Liver (tissue), 9 donors: ENCODE data around the gene ZKSCAN5. TPM values are rescaled to one million over a fixed set of nuclear protein-coding genes. Genes with fewer than 3 reads are reported as not detected.

Experiments used
- DNase-seq: peaks from one replicate; pipeline ENCODE4 v3.0.0-alpha.2; 2017; ENCODE audit warnings: low spot score
- H3K27ac ChIP-seq, 2 donors: one replicate each; pipeline ENCODE4 v1.7.0; 2013; ENCODE audit warnings: inconsistent platforms in 2 of 2, low read length in 2 of 2, control low read depth in 1 of 2, low read depth in 1 of 2, mild to moderate bottlenecking in 1 of 2
- H3K27me3 ChIP-seq, 4 donors: one replicate each; pipeline versions ENCODE4 v1.6.1 to v1.7.0; 2013; ENCODE audit warnings: low read length in 3 of 4, inconsistent platforms in 1 of 4, mild to moderate bottlenecking in 1 of 4, moderate library complexity in 1 of 4; ENCODE audit not compliant: control insufficient read depth in 4 of 4, insufficient read depth in 4 of 4
- H3K36me3 ChIP-seq, 4 donors: one replicate each; pipeline versions ENCODE4 v1.6.1 to v1.7.0; 2013; ENCODE audit warnings: low read length in 3 of 4, mild to moderate bottlenecking in 3 of 4, low read depth in 1 of 4, moderate library complexity in 1 of 4; ENCODE audit not compliant: control insufficient read depth in 4 of 4, insufficient read depth in 3 of 4
- H3K4me1 ChIP-seq, 4 donors: one replicate each; pipeline versions ENCODE4 v1.6.1 to v1.7.0; 2013; ENCODE audit warnings: low read length in 3 of 4, mild to moderate bottlenecking in 3 of 4, moderate library complexity in 1 of 4; ENCODE audit not compliant: control insufficient read depth in 4 of 4, insufficient read depth in 4 of 4
- H3K4me3 ChIP-seq, 3 donors: one replicate each; pipeline versions ENCODE4 v1.6.1 to v1.7.0; 2013; ENCODE audit warnings: low read length in 3 of 3, control low read depth in 1 of 3, low read depth in 1 of 3, mild to moderate bottlenecking in 1 of 3
- H3K9ac ChIP-seq, 2 donors: one replicate each; pipeline ENCODE4 v1.7.0; 2013; ENCODE audit warnings: low read length in 2 of 2, mild to moderate bottlenecking in 2 of 2, moderate library complexity in 2 of 2, control low read depth in 1 of 2, low read depth in 1 of 2
- H3K9me3 ChIP-seq, 4 donors: one replicate each; pipeline versions ENCODE4 v1.6.1 to v1.7.0; 2013; ENCODE audit warnings: low read length in 3 of 4; ENCODE audit not compliant: control insufficient read depth in 4 of 4
- ATF3 ChIP-seq: IDR thresholded peaks from 2 replicates; pipeline ENCODE4 v1.6.1; 2016; ENCODE audit warnings: antibody characterized with exemption
- CTCF ChIP-seq: fragments of 150-350 bp; IDR thresholded peaks from 2 replicates; pipeline ENCODE4 v1.5.1; 2017; ENCODE audit warnings: improper control_type of control experiment, low read depth, low read length; ENCODE audit not compliant: missing input control
- EGR1 ChIP-seq, 2 donors: IDR thresholded peaks; 2 replicates each; pipeline ENCODE4 v1.6.1; 2016 to 2018; ENCODE audit warnings: antibody characterized with exemption in 2 of 2, low read depth in 2 of 2
- FOXA1 ChIP-seq: IDR thresholded peaks from 2 replicates; pipeline ENCODE4 v1.6.1; 2016; ENCODE audit warnings: antibody characterized with exemption
- FOXA2 ChIP-seq: IDR thresholded peaks from 2 replicates; pipeline ENCODE4 v1.6.1; 2016; ENCODE audit warnings: antibody characterized with exemption
- GABPA ChIP-seq, 2 donors: IDR thresholded peaks in 1 of 2; conservative IDR thresholded peaks in 1 of 2; 2 replicates each; pipeline ENCODE4 v1.6.1; 2016; ENCODE audit warnings: antibody characterized with exemption in 2 of 2, mild to moderate bottlenecking in 1 of 2, moderate library complexity in 1 of 2
- HNF4A ChIP-seq, 2 donors: conservative IDR thresholded peaks; 2 replicates each; pipeline ENCODE4 v1.6.1; 2016; ENCODE audit warnings: antibody characterized with exemption in 2 of 2, mild to moderate bottlenecking in 2 of 2
- HNF4G ChIP-seq: IDR thresholded peaks from 2 replicates; pipeline ENCODE4 v1.6.1; 2016; ENCODE audit warnings: antibody characterized with exemption
- JUND ChIP-seq, 2 donors: IDR thresholded peaks; 2 replicates each; pipeline ENCODE4 v1.6.1; 2016; ENCODE audit warnings: antibody characterized with exemption in 2 of 2
- MAX ChIP-seq: IDR thresholded peaks from 2 replicates; pipeline ENCODE4 v1.6.1; 2016; ENCODE audit warnings: antibody characterized with exemption
- NR2F2 ChIP-seq: IDR thresholded peaks from 2 replicates; pipeline ENCODE4 v1.6.1; 2016; ENCODE audit warnings: antibody characterized with exemption
- RAD21 ChIP-seq, 2 donors: IDR thresholded peaks; 2 replicates each; pipeline ENCODE4 v1.6.1; 2016; ENCODE audit warnings: antibody characterized with exemption in 2 of 2, mild to moderate bottlenecking in 2 of 2
- REST ChIP-seq: IDR thresholded peaks from 2 replicates; pipeline ENCODE4 v1.6.1; 2016; ENCODE audit warnings: antibody characterized with exemption, mild to moderate bottlenecking
- RXRA ChIP-seq, 2 donors: IDR thresholded peaks; 2 replicates each; pipeline ENCODE4 v1.6.1; 2017 to 2018; ENCODE audit warnings: antibody characterized with exemption in 2 of 2, mild to moderate bottlenecking in 1 of 2
- SP1 ChIP-seq: IDR thresholded peaks from 2 replicates; pipeline ENCODE4 v1.6.1; 2018; ENCODE audit warnings: antibody characterized with exemption, mild to moderate bottlenecking
- TAF1 ChIP-seq: conservative IDR thresholded peaks from 2 replicates; pipeline ENCODE4 v1.6.1; 2016; ENCODE audit warnings: antibody characterized with exemption, mild to moderate bottlenecking
- YY1 ChIP-seq: IDR thresholded peaks from 2 replicates; pipeline ENCODE4 v1.6.1; 2016; ENCODE audit warnings: antibody characterized with exemption, mild to moderate bottlenecking
- ZBTB33 ChIP-seq: IDR thresholded peaks from 2 replicates; pipeline ENCODE4 v1.6.1; 2016; ENCODE audit warnings: antibody characterized with exemption
- WGBS: extraction: QIAGEN DNeasy Blood & Tissue Kit; methylation state at CpG from one replicate; pipeline ENCODE4 v1.1.7; 2013; 5-methylcytosine and 5-hydroxymethylcytosine counted together
- polyA plus RNA-seq, 2 donors: library from polyadenylated mRNA; stranded (reverse) in 1 of 2; unstranded in 1 of 2; fragments of 200-250 nt in 1 of 2; fragments of >200 nt in 1 of 2; fragmentation: Nextera tagmentation in 1 of 2; extraction: Ambion mirVana in 1 of 2; gene quantifications; one replicate each; pipeline versions ENCODE4 v1.2.1 to v1.2.3, GENCODE V29; 2013 to 2015
- total RNA-seq, 2 donors: library from RNA; depleted of rRNA; stranded (reverse); fragments of >200 nt; gene quantifications; one replicate each; pipeline ENCODE4 v1.2.3, GENCODE V29; 2014
- donor health status: healthy.
- donor health status: healthy.
- donor health status: healthy.
- donor health status: healthy.
- donor health status: healthy.

The ZKSCAN5 gene
- total and polyA plus RNA-seq, 4 donors: 1.7 to 5.4 (median 3.4) TPM

GRCh38 chr7:99558306-99559174, 54.1 kb downstream of the ZKSCAN5 start, which contains the start of gene ZNF655 (continued):
- TF ChIP-seq ZBTB33 (no peak), RAD21 (IDR thresholded peaks at IDR 0.05) (no peak), ATF3 (no peak), YY1 (peak; percentile 91), EGR1 (IDR thresholded peaks at IDR 0.05; ENCODE audit: low read depth in 2 of 2) (no peak), SP1 (no peak), HNF4G (no peak), FOXA2 (no peak), NR2F2 (no peak), GABPA (IDR thresholded peaks at IDR 0.05 in 1 of 2, conservative IDR thresholded peaks at IDR 0.05 in 1 of 2) (peak; percentile 75 to 91), JUND (IDR thresholded peaks at IDR 0.05) (peak in 1 of 2 donors; percentile 9)

- Histone ChIP-seq H3K36me3 (peaks cover 10 to 41% (median 39%) of the 10 kb centered on the region in 4 donors), H3K4me1 (peaks cover 3 to 14% (median 9%) of the 10 kb centered on the region in 4 donors), H3K27ac (peak overlapping the region; percentile 92), H3K9ac (peak overlapping the region; percentile 95 to 96), H3K27me3 (no peaks in the 10 kb centered on the region), H3K4me3 (peak overlapping the region; percentile 71 to 100 (median 90)), H3K9me3 (no peaks in the 10 kb centered on the region)
- TF ChIP-seq GABPA (IDR thresholded peaks at IDR 0.05 in 1 of 2, conservative IDR thresholded peaks at IDR 0.05 in 1 of 2) (no peak), RAD21 (IDR thresholded peaks at IDR 0.05) (no peak), FOXA1 (no peak), NR2F2 (no peak), FOXA2 (no peak), ZBTB33 (no peak), MAX (no peak), HNF4G (no peak), JUND (IDR thresholded peaks at IDR 0.05) (no peak), CTCF (no peak), REST (no peak), YY1 (no peak), HNF4A (conservative IDR thresholded peaks at IDR 0.05) (no peak), TAF1 (no peak), SP1 (no peak), RXRA (IDR thresholded peaks at IDR 0.05) (no peak), EGR1 (IDR thresholded peaks at IDR 0.05; ENCODE audit: low read depth in 2 of 2) (no peak), ATF3 (no peak)
- WGBS: 27% methylated on average over 31 of the region's 31 CpGs
- DNase-seq: no peak
Measured at GRCh38 chr7:99559175-99559915, 54.9 kb downstream of the ZKSCAN5 start.
